ENCODE data around the gene RMDN2. TPM values are rescaled to one million over a fixed set of nuclear protein-coding genes. Genes with fewer than 3 reads are reported as not detected.
A peak's percentile ranks its signal among the peaks of the same experiment; 100 is the strongest.

RMDN2 gene
- total RNA-seq, 2 experiments from 2014 or later, result 2.5 to 2.7 TPM

GRCh38 chr2:38028829-38029228 lies 103.7 kb downstream of the RMDN2 start:
- ATAC-seq (no peak), DNase-seq (no peak)
- intact Hi-C loops (cut with DNase I, micrococcal nuclease), result no loop called here
- Mint-ChIP-seq H3K27me3 (peaks cover 12% of the 10 kb centered on the region), H3K36me3 (ENCODE audit: low read depth) (no peaks in the 10 kb centered on the region), H3K4me3 (no peak overlapping the region), H3K9me3 (ENCODE audit: low read depth) (no peaks in the 10 kb centered on the region), H3K4me1 (no peaks in the 10 kb centered on the region), H3K27ac (no peak overlapping the region)
- POLR2A ChIA-PET, result no interaction called here
- CTCF ChIA-PET, result interaction anchor here (0.7 to 1.2 kb wide), 2 partner anchors 9 to 50 kb away, joined by 3 to 5 read pairs; no protein-coding TSS in a partner anchor

DNA sequence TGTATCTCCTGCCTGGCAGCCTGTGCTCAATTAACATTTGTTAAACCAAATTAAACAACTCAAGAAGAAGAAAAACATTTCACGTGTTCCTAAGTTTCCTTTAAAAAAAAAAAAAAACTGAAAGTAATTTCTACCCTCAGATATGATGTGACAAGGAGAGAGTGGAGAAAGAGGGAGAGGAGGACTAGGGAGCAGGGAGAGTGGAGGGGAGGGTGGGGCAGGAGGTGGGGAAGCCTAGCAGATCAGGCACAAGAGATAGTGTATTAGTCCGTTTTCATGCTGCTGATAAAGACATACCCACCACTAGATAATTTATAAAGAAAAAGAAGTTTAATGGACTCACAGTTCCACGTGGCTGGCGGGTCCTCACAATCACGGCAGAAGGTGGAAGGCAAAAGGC lies 104.4 kb downstream of the RMDN2 start:
- H3K4me1 Mint-ChIP-seq, result no peaks in the 10 kb centered on the region
- ChIA-PET POLR2A (no interaction called here), CTCF (no interaction called here)
- no peaks in the 10 kb centered on the region for H3K9me3 Mint-ChIP-seq (ENCODE audit: low read depth)
- no peak overlapping the region for H3K4me3 Mint-ChIP-seq
- no peak overlapping the region for H3K27ac Mint-ChIP-seq
- intact Hi-C loops (cut with DNase I, micrococcal nuclease), result no loop called here
- peaks cover 12% of the 10 kb centered on the region for H3K27me3 Mint-ChIP-seq
- DNase-seq, result no peak
- no peak for ATAC-seq
- no peaks in the 10 kb centered on the region for H3K36me3 Mint-ChIP-seq (ENCODE audit: low read depth)

- CTCF ChIA-PET, result no interaction called here
- no peaks in the 10 kb centered on the region for H3K9me3 Mint-ChIP-seq (ENCODE audit: low read depth)
- DNase-seq, result no peak
- intact Hi-C loops (cut with DNase I, micrococcal nuclease), result no loop called here
- H3K36me3 Mint-ChIP-seq (ENCODE audit: low read depth), result no peaks in the 10 kb centered on the region
- peaks cover 18% of the 10 kb centered on the region for H3K27me3 Mint-ChIP-seq
- POLR2A ChIA-PET, result no interaction called here
- no peak overlapping the region for H3K27ac Mint-ChIP-seq
- no peaks in the 10 kb centered on the region for H3K4me1 Mint-ChIP-seq
- no peak for ATAC-seq
- no peak overlapping the region for H3K4me3 Mint-ChIP-seq
Measured at GRCh38 chr2:38030635-38031355, 105.7 kb downstream of the RMDN2 start.

DNA sequence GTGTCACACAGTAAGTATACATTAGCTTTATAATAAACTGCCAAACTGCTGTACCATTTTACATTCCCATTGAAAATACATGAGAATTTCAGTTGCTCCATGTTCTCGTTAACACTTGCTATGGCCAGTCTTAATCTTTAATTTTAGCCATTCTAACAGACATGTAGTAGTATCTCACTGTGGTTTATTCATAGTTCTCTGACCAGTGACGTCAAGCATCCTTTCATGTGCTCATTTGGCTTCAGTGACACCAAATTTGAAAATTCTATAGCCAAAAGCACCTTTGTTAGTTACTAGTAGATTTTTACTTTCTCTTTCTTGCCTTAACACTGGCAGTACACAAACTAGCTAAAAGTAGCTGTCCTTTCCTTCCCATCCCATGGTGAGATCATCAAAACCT lies 107.9 kb downstream of the RMDN2 start:
- no peak for DNase-seq
- no peaks in the 10 kb centered on the region for H3K9me3 Mint-ChIP-seq (ENCODE audit: low read depth)
- CTCF ChIA-PET, result no interaction called here
- intact Hi-C loops (cut with DNase I, micrococcal nuclease), result no loop called here
- POLR2A ChIA-PET, result no interaction called here
- peaks cover 14% of the 10 kb centered on the region for H3K4me1 Mint-ChIP-seq
- ATAC-seq, result no peak
- peaks cover 27% of the 10 kb centered on the region for H3K27me3 Mint-ChIP-seq
- H3K36me3 Mint-ChIP-seq (ENCODE audit: low read depth), result no peaks in the 10 kb centered on the region
- H3K4me3 Mint-ChIP-seq, result no peak overlapping the region
- no peak overlapping the region for H3K27ac Mint-ChIP-seq

- Mint-ChIP-seq H3K4me1 (peaks cover 21% of the 10 kb centered on the region), H3K4me3 (no peak overlapping the region), H3K9me3 (ENCODE audit: low read depth) (no peaks in the 10 kb centered on the region), H3K27me3 (peaks cover 27% of the 10 kb centered on the region), H3K27ac (no peak overlapping the region), H3K36me3 (ENCODE audit: low read depth) (no peaks in the 10 kb centered on the region)
- ATAC-seq, result no peak
- POLR2A ChIA-PET, result no interaction called here
- CTCF ChIA-PET, result no interaction called here
- no peak for DNase-seq
- intact Hi-C loops (cut with DNase I, micrococcal nuclease), result no loop called here
Measured at GRCh38 chr2:38033646-38034045, 108.6 kb downstream of the RMDN2 start.

GRCh38 chr2:38035968-38036367 lies 110.9 kb downstream of the RMDN2 start:
- H3K27me3 Mint-ChIP-seq, result peaks cover 37% of the 10 kb centered on the region
- intact Hi-C loops (cut with DNase I, micrococcal nuclease), result loop anchor here (5.0 kb wide), 2 partner anchors 36 to 71 kb away; no protein-coding TSS in a partner anchor
- DNase-seq, result no peak
- CTCF ChIA-PET, result interaction anchor here (1.8 to 1.9 kb wide), 2 partner anchors 13 to 33 kb away, joined by 4 to 5 read pairs; no protein-coding TSS in a partner anchor
- no peak for ATAC-seq
- H3K4me1 Mint-ChIP-seq, result peaks cover 27% of the 10 kb centered on the region
- H3K4me3 Mint-ChIP-seq, result no peak overlapping the region
- no peaks in the 10 kb centered on the region for H3K9me3 Mint-ChIP-seq (ENCODE audit: low read depth)
- POLR2A ChIA-PET, result no interaction called here
- H3K36me3 Mint-ChIP-seq (ENCODE audit: low read depth), result no peaks in the 10 kb centered on the region
- no peak overlapping the region for H3K27ac Mint-ChIP-seq

- ChIA-PET POLR2A (interaction anchor here (0.6 kb wide), 2 partner anchors 61 to 188 kb away, joined by 5 read pairs; no protein-coding TSS in a partner anchor), CTCF (interaction anchor here (0.7 to 1.0 kb wide), 4 partner anchors 9 to 237 kb away, joined by 3 to 5 read pairs (median 3); no protein-coding TSS in a partner anchor)
- peak; percentile 36 for ATAC-seq
- peaks cover 36% of the 10 kb centered on the region for H3K27me3 Mint-ChIP-seq
- H3K27ac Mint-ChIP-seq, result peak overlapping the region; percentile 69
- no peaks in the 10 kb centered on the region for H3K9me3 Mint-ChIP-seq (ENCODE audit: low read depth)
- DNase-seq, result no peak
- peaks cover 27% of the 10 kb centered on the region for H3K4me1 Mint-ChIP-seq
- no peak overlapping the region for H3K4me3 Mint-ChIP-seq
- intact Hi-C loops (cut with DNase I, micrococcal nuclease), result loop anchor here (5.0 kb wide), 2 partner anchors 35 to 70 kb away; no protein-coding TSS in a partner anchor
- H3K36me3 Mint-ChIP-seq (ENCODE audit: low read depth), result no peaks in the 10 kb centered on the region
Measured at GRCh38 chr2:38037325-38037724, 112.2 kb downstream of the RMDN2 start.

- ChIA-PET CTCF (interaction anchor here (0.6 to 1.0 kb wide), 9 partner anchors 10 to 394 kb away, joined by 3 to 5 read pairs (median 3); no protein-coding TSS in a partner anchor), POLR2A (interaction anchor here (0.6 kb wide), 3 partner anchors 42 to 187 kb away, joined by 5 read pairs; no protein-coding TSS in a partner anchor)
- peaks cover 27% of the 10 kb centered on the region for H3K4me1 Mint-ChIP-seq
- ATAC-seq (peak; percentile 92), DNase-seq (peak; percentile 71)
- peaks cover 38% of the 10 kb centered on the region for H3K27me3 Mint-ChIP-seq
- intact Hi-C loops (cut with DNase I, micrococcal nuclease), result loop anchor here (1.0 to 5.0 kb wide), 4 partner anchors 34 to 69 kb away; partner anchors contain the start of gene CYP1B1 (in 1 of the 2)
- peak overlapping the region; percentile 69 for H3K27ac Mint-ChIP-seq
- H3K9me3 Mint-ChIP-seq (ENCODE audit: low read depth), result no peaks in the 10 kb centered on the region
- H3K36me3 Mint-ChIP-seq (ENCODE audit: low read depth), result no peaks in the 10 kb centered on the region
- peak overlapping the region; percentile 46 for H3K4me3 Mint-ChIP-seq
Measured at GRCh38 chr2:38037757-38038621, 112.9 kb downstream of the RMDN2 start.

GRCh38 chr2:38038682-38039081 lies 113.6 kb downstream of the RMDN2 start:
- peak overlapping the region; percentile 46 for H3K4me3 Mint-ChIP-seq
- no peaks in the 10 kb centered on the region for H3K9me3 Mint-ChIP-seq (ENCODE audit: low read depth)
- ATAC-seq (no peak), DNase-seq (no peak)
- ChIA-PET CTCF (interaction anchor here (0.6 to 1.0 kb wide), 3 partner anchors 11 to 237 kb away, joined by 3 to 4 read pairs (median 3); no protein-coding TSS in a partner anchor), POLR2A (interaction anchor here (0.6 kb wide), 1 partner anchor 43 kb away, joined by 5 read pairs; no protein-coding TSS in a partner anchor)
- no peaks in the 10 kb centered on the region for H3K36me3 Mint-ChIP-seq (ENCODE audit: low read depth)
- intact Hi-C loops (cut with DNase I, micrococcal nuclease), result loop anchor here (1.0 to 5.0 kb wide), 4 partner anchors 34 to 69 kb away; partner anchors contain the start of gene CYP1B1 (in 1 of the 2)
- peaks cover 36% of the 10 kb centered on the region for H3K27me3 Mint-ChIP-seq
- peak overlapping the region; percentile 69 for H3K27ac Mint-ChIP-seq
- H3K4me1 Mint-ChIP-seq, result peaks cover 27% of the 10 kb centered on the region

DNA sequence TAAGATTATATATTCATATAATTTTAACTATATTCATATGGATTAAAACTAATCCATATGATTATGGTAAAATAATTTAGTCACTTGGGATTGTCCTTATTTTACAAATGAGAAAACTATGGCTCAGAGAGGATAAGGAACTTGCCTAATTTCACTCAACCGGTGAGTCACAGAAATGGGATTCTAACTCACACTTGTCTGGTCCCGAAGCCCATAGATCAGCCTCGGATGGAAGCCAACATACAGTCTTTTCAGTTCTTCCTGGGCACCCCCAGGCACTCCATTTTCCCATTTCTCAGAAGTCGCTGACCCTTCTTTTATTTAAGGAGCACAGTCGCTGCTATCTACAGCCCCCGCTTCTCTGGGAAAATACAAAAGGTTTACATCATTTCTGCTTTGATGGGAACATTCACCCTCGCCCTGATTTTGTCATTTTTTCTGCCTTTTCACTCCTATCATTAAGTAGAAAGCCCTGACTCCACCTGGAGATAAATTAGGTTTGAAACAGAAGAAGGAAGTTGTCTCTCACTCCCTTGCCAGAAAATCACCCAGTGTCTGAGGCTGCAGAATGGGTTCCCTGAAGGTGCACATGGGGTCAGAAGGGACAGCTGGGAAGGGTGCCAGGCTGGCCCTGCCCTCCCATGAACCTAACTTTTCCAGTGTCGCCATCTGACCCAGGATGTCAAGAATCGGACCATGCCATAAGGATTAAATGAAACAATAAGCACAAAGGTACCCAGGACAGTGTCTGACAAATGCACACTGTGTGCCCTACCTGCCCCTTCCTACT lies 114.2 kb downstream of the RMDN2 start:
- ChIA-PET CTCF (no interaction called here), POLR2A (no interaction called here)
- intact Hi-C loops (cut with DNase I, micrococcal nuclease), result loop anchor here (5.0 kb wide), 2 partner anchors 33 to 68 kb away; no protein-coding TSS in a partner anchor

GRCh38 chr2:38045811-38046210 lies 120.7 kb downstream of the RMDN2 start:
- Mint-ChIP-seq H3K27ac (no peak overlapping the region), H3K4me3 (no peak overlapping the region), H3K27me3 (peaks cover 24% of the 10 kb centered on the region), H3K9me3 (ENCODE audit: low read depth) (no peaks in the 10 kb centered on the region), H3K36me3 (ENCODE audit: low read depth) (no peaks in the 10 kb centered on the region), H3K4me1 (no peaks in the 10 kb centered on the region)
- intact Hi-C loops (cut with DNase I, micrococcal nuclease), result no loop called here
- POLR2A ChIA-PET, result no interaction called here
- ATAC-seq, result no peak
- CTCF ChIA-PET, result interaction anchor here (0.9 to 1.0 kb wide), 2 partner anchors 23 to 130 kb away, joined by 4 read pairs; no protein-coding TSS in a partner anchor
- DNase-seq, result no peak

More for the DNA sequence above, 114.2 kb downstream of the RMDN2 start:
- no peak overlapping the region for H3K27ac Mint-ChIP-seq
- peaks cover 27% of the 10 kb centered on the region for H3K4me1 Mint-ChIP-seq
- H3K4me3 Mint-ChIP-seq, result no peak overlapping the region
- no peaks in the 10 kb centered on the region for H3K36me3 Mint-ChIP-seq (ENCODE audit: low read depth)
- DNase-seq (no peak), ATAC-seq (no peak)
- H3K9me3 Mint-ChIP-seq (ENCODE audit: low read depth), result no peaks in the 10 kb centered on the region
- peaks cover 38% of the 10 kb centered on the region for H3K27me3 Mint-ChIP-seq
